Psoas muscle (tissue), 8 donors: ENCODE results near the gene ADAMTS1. TPM values are rescaled to one million over a fixed set of nuclear protein-coding genes. Genes with fewer than 3 reads are reported as not detected.

Experiments used
- ATAC-seq, 4 donors: fragments of 200-7000 bp; cut with Tn5 transposase; one replicate each; pipeline ENCODE4 v1.9.1; 2020; ENCODE audit warnings: moderate library complexity in 3 of 4, mild to moderate bottlenecking in 2 of 4
- DNase-seq, 2 donors: peaks; one replicate each; pipeline ENCODE4 v3.0.0-alpha.2; 2020
- H3K27ac ChIP-seq: fragments of 200-600 bp; one replicate; pipeline ENCODE4 v1.8.0; 2022
- H3K27me3 ChIP-seq, 3 donors: fragments of 200-600 bp in 1 of 3; one replicate each; pipeline versions ENCODE4 v1.6.1 to v1.8.0; 2013 to 2022; ENCODE audit warnings: low read length in 2 of 3, mild to moderate bottlenecking in 2 of 3, moderate library complexity in 1 of 3; ENCODE audit not compliant: insufficient read depth in 3 of 3
- H3K36me3 ChIP-seq, 2 donors: fragments of 200-600 bp in 1 of 2; one replicate each; pipeline versions ENCODE4 v1.6.1 to v1.8.0; 2013 to 2022; ENCODE audit warnings: low read depth in 1 of 2, mild to moderate bottlenecking in 1 of 2, moderate library complexity in 1 of 2; ENCODE audit not compliant: insufficient read depth in 1 of 2
- H3K4me1 ChIP-seq: fragments of 200-600 bp; one replicate; pipeline ENCODE4 v1.8.0; 2022
- H3K4me3 ChIP-seq: fragments of 200-600 bp; one replicate; pipeline ENCODE4 v1.8.0; 2022; ENCODE audit warnings: mild to moderate bottlenecking
- H3K9me3 ChIP-seq: fragments of 200-600 bp; one replicate; pipeline ENCODE4 v1.8.0; 2022
- CTCF ChIP-seq: fragments of 200-600 bp; IDR thresholded peaks from one replicate; pipeline ENCODE4 v1.8.0; 2022; ENCODE audit warnings: antibody characterized with exemption
- WGBS, 3 donors: extraction: QIAGEN DNeasy Blood & Tissue Kit; methylation state at CpG; one replicate each; pipeline versions ENCODE4 v1.1.6 to v1.1.7; 2013; 5-methylcytosine and 5-hydroxymethylcytosine counted together
- intact Hi-C, 2 donors: fragments of 100-400 bp; cut with DNase I; formaldehyde crosslinking; loops; one replicate each; pipeline versions ENCODE4 v1.11.0 to v1.14.2; 2022
- polyA plus RNA-seq, 3 donors: library from polyadenylated mRNA; stranded (reverse); fragments of 200-250 nt; gene quantifications; one replicate each; pipeline ENCODE4 v1.2.3, GENCODE V29; 2013
- total RNA-seq, 4 donors: library from RNA; stranded (reverse); fragmentation: NEBNext Ultra II Directional in 2 of 4; extraction: Animal tissue kit (Norgen Biotek cat#: 25700) in 2 of 4; gene quantifications; one replicate each; pipeline versions ENCODE4 v1.2.1 to v1.2.4, GENCODE V29; 2021 to 2023
- donor health status: healthy with polysubstance abuse.
- donor health status: DM: no; HTN: no; CAD: no; lungs with moderate emphysema.
- donor health status: Bipolar disorder and iron deficiency.
- donor health status: healthy.
- donor health status: DM: yes; HTN: yes; CAD: no.
- donor health status: DM: no; HTN: no; CAD: no.
- donor health status: DM: no; HTN: no; CAD: no.
- donor health status: DM: yes; HTN: yes; CAD: no.

ADAMTS1 gene
- total and polyA plus RNA-seq, 7 donors: 12.2 to 70.3 (median 32.0) TPM

GRCh38 chr21:26835027-26835713 lies 10.0 kb downstream of the ADAMTS1 start:
- ATAC-seq (peak in 2 of 4 donors; percentile 9 to 17), DNase-seq (no peak)
- TF ChIP-seq CTCF: no peak
- intact Hi-C loops: loop anchor here in 1 of 2 donors (10.0 kb wide), 1 partner anchor 60 kb away; no protein-coding TSS in a partner anchor
- Histone ChIP-seq H3K9me3 (no peaks in the 10 kb centered on the region), H3K4me3 (no peak overlapping the region), H3K36me3 (peaks cover 8 to 45% of the 10 kb centered on the region in 2 donors), H3K27me3 (no peaks in the 10 kb centered on the region), H3K27ac (no peak overlapping the region), H3K4me1 (peaks cover 23% of the 10 kb centered on the region)
- 72 to 80% (median 76%) methylated on average over 7 of the region's 7 CpGs for WGBS, 3 donors

GRCh38 chr21:26834181-26834905 lies 10.9 kb downstream of the ADAMTS1 start:
- TF ChIP-seq CTCF: peak; percentile 26
- Histone ChIP-seq H3K36me3 (peaks cover 3 to 36% of the 10 kb centered on the region in 2 donors), H3K27me3 (no peaks in the 10 kb centered on the region), H3K4me3 (no peak overlapping the region), H3K27ac (no peak overlapping the region), H3K9me3 (no peaks in the 10 kb centered on the region), H3K4me1 (peaks cover 14% of the 10 kb centered on the region)
- ATAC-seq (peak in 3 of 4 donors; percentile 21 to 42 (median 26)), DNase-seq (no peak)
- 93 to 98% (median 93%) methylated on average over 2 of the region's 2 CpGs for WGBS, 3 donors
- intact Hi-C loops: loop anchor here in 1 of 2 donors (10.0 kb wide), 1 partner anchor 60 kb away; no protein-coding TSS in a partner anchor

GRCh38 chr21:26833460-26833939 lies 11.7 kb downstream of the ADAMTS1 start:
- no peak overlapping the region for H3K27ac ChIP-seq
- peaks cover 3 to 28% of the 10 kb centered on the region in 2 donors for H3K36me3 ChIP-seq

GRCh38 chr21:26833011-26833410 lies 12.2 kb downstream of the ADAMTS1 start:
- DNase-seq (no peak), ATAC-seq (peak in 2 of 4 donors; percentile 5 to 9)
- Histone ChIP-seq H3K4me1 (peaks cover 1% of the 10 kb centered on the region), H3K36me3 (peaks cover 3 to 23% of the 10 kb centered on the region in 2 donors), H3K9me3 (no peaks in the 10 kb centered on the region), H3K27me3 (no peaks in the 10 kb centered on the region), H3K4me3 (no peak overlapping the region), H3K27ac (no peak overlapping the region)
- WGBS, 3 donors: 93 to 95% (median 93%) methylated on average over 4 of the region's 4 CpGs
- TF ChIP-seq CTCF: no peak
- intact Hi-C loops: loop anchor here in 1 of 2 donors (10.0 kb wide), 1 partner anchor 58 kb away; no protein-coding TSS in a partner anchor

More at GRCh38 chr21:26833460-26833939, 11.7 kb downstream of the ADAMTS1 start:
- 57 to 79% (median 64%) methylated on average over 6 of the region's 6 CpGs for WGBS, 3 donors
- no peak for TF ChIP-seq CTCF
- Histone ChIP-seq H3K27me3 (no peaks in the 10 kb centered on the region), H3K9me3 (no peaks in the 10 kb centered on the region), H3K4me3 (no peak overlapping the region), H3K4me1 (peaks cover 6% of the 10 kb centered on the region)
- intact Hi-C loops: loop anchor here in 1 of 2 donors (10.0 kb wide), 1 partner anchor 59 kb away; no protein-coding TSS in a partner anchor
- ATAC-seq: peak; percentile 62 to 88 (median 68)
- no peak for DNase-seq
